Tibial nerve (tissue), 4 donors: ENCODE results near the gene KRAS. TPM values are rescaled to one million over a fixed set of nuclear protein-coding genes. Genes with fewer than 3 reads are reported as not detected.
A peak's percentile ranks its signal among the peaks of the same experiment; 100 is the strongest.

Source experiments
- DNase-seq, 2 donors: peaks; one replicate each; pipeline ENCODE4 v3.0.0-alpha.2; 2019; ENCODE audit warnings: low spot score in 2 of 2
- H3K27ac ChIP-seq, 4 donors: fragments of 200-600 bp; sonication (generic) in 3 of 4; one replicate each; pipeline ENCODE4 v1.5.1; 2017 to 2019; ENCODE audit warnings: mild to moderate bottlenecking in 1 of 4
- H3K27me3 ChIP-seq, 2 donors: fragments of 200-600 bp; sonication (generic) in 1 of 2; one replicate each; pipeline versions ENCODE4 v1.5.1 to v1.6.0; 2017 to 2019
- H3K36me3 ChIP-seq, 3 donors: fragments of 200-600 bp; sonication (generic); one replicate each; pipeline ENCODE4 v1.5.1; 2018 to 2019
- H3K4me1 ChIP-seq, 4 donors: fragments of 200-600 bp; sonication (generic) in 3 of 4; one replicate each; pipeline ENCODE4 v1.5.1; 2017 to 2019
- H3K4me3 ChIP-seq, 4 donors: fragments of 200-600 bp; sonication (generic) in 3 of 4; one replicate each; pipeline ENCODE4 v1.5.1; 2017 to 2019; ENCODE audit warnings: mild to moderate bottlenecking in 1 of 4, moderate library complexity in 1 of 4
- H3K9me3 ChIP-seq, 4 donors: fragments of 200-600 bp; sonication (generic) in 3 of 4; one replicate each; pipeline ENCODE4 v1.5.1; 2017 to 2019
- CTCF ChIP-seq, 5 experiments: fragments of 200-600 bp in 3 of 5; fragments of 450-650 bp in 2 of 5; sonication (generic) in 3 of 5; IDR thresholded peaks; one replicate each; pipeline ENCODE4 v1.5.1; 2016 to 2019; ENCODE audit warnings: antibody characterized with exemption in 5 of 5, mild to moderate bottlenecking in 3 of 5, moderate library complexity in 2 of 5
- EP300 ChIP-seq, 2 donors: sonication (generic); formaldehyde crosslinking; IDR thresholded peaks; one replicate each; pipeline ENCODE4 v1.6.1; 2017; ENCODE audit warnings: antibody characterized with exemption in 2 of 2, mild to moderate bottlenecking in 1 of 2
- POLR2A ChIP-seq, 2 donors: fragments of 450-650 bp; IDR thresholded peaks; one replicate each; pipeline ENCODE4 v1.6.1; 2017; ENCODE audit warnings: antibody characterized with exemption in 2 of 2, mild to moderate bottlenecking in 2 of 2, moderate library complexity in 2 of 2
- WGBS, 2 donors: methylation state at CpG; one replicate each; pipeline ENCODE4 v1.1.5; 2018; 5-methylcytosine and 5-hydroxymethylcytosine counted together
- total RNA-seq, 4 donors: library from RNA; depleted of rRNA; stranded (reverse); fragments of >200 nt; gene quantifications; one replicate each; pipeline ENCODE4 v1.1.0, GENCODE V29; 2016

Gene KRAS
- total RNA-seq, 4 donors from 2014 or later: 19.2 to 36.3 (median 28.0) TPM

GRCh38 chr12:25186038-25186787 is 64.5 kb downstream of the KRAS start:
- no peak for DNase-seq
- TF ChIP-seq EP300 (IDR thresholded peaks at IDR 0.05): no peak
- no peak for TF ChIP-seq POLR2A (IDR thresholded peaks at IDR 0.05)
- no peak for TF ChIP-seq CTCF (IDR thresholded peaks at IDR 0.05)
- Histone ChIP-seq H3K4me3 (peak overlapping the region in 1 of 4 donors; percentile 20), H3K27me3 (no peaks in the 10 kb centered on the region), H3K4me1 (no peaks in the 10 kb centered on the region), H3K36me3 (no peaks in the 10 kb centered on the region), H3K27ac (no peak overlapping the region), H3K9me3 (no peaks in the 10 kb centered on the region)
- 86 to 95% methylated on average over 4 of the region's 4 CpGs for WGBS, 2 donors

GRCh38 chr12:25184132-25184531 is 66.6 kb downstream of the KRAS start:
- WGBS, 2 donors: 48 to 68% methylated on average over 2 of the region's 2 CpGs
- H3K4me3 ChIP-seq: no peak overlapping the region
- no peak overlapping the region for H3K27ac ChIP-seq
- H3K36me3 ChIP-seq: no peaks in the 10 kb centered on the region
- no peaks in the 10 kb centered on the region for H3K27me3 ChIP-seq
- peaks cover 0 to under 1% (median 0%) of the 10 kb centered on the region in 4 donors for H3K9me3 ChIP-seq
- no peak for DNase-seq
- H3K4me1 ChIP-seq: no peaks in the 10 kb centered on the region
- TF ChIP-seq EP300 (IDR thresholded peaks at IDR 0.05) (no peak), POLR2A (IDR thresholded peaks at IDR 0.05) (no peak), CTCF (IDR thresholded peaks at IDR 0.05) (no peak)

GRCh38 chr12:25182765-25183164 is 68.0 kb downstream of the KRAS start:
- H3K27me3 ChIP-seq: no peaks in the 10 kb centered on the region
- no peak overlapping the region for H3K27ac ChIP-seq
- H3K4me1 ChIP-seq: no peaks in the 10 kb centered on the region
- H3K36me3 ChIP-seq: no peaks in the 10 kb centered on the region
- TF ChIP-seq EP300 (IDR thresholded peaks at IDR 0.05) (no peak), POLR2A (IDR thresholded peaks at IDR 0.05) (no peak), CTCF (IDR thresholded peaks at IDR 0.05) (no peak)
- 79 to 82% methylated on average over 3 of the region's 3 CpGs for WGBS, 2 donors
- H3K9me3 ChIP-seq: peaks cover 0 to 8% (median 0%) of the 10 kb centered on the region in 4 donors
- H3K4me3 ChIP-seq: no peak overlapping the region
- no peak for DNase-seq

- no peak for TF ChIP-seq EP300 (IDR thresholded peaks at IDR 0.05)
- TF ChIP-seq CTCF (IDR thresholded peaks at IDR 0.05): no peak
- TF ChIP-seq POLR2A (IDR thresholded peaks at IDR 0.05): no peak
- Histone ChIP-seq H3K4me3 (no peak overlapping the region), H3K27ac (no peak overlapping the region), H3K9me3 (no peaks in the 10 kb centered on the region), H3K36me3 (no peaks in the 10 kb centered on the region), H3K27me3 (no peaks in the 10 kb centered on the region), H3K4me1 (no peaks in the 10 kb centered on the region)
- DNase-seq: no peak
- WGBS, 2 donors: 95% methylated on average over 6 of the region's 6 CpGs
Measured at GRCh38 chr12:25162866-25163265, 87.9 kb downstream of the KRAS start.

- no peaks in the 10 kb centered on the region for H3K36me3 ChIP-seq
- H3K4me3 ChIP-seq: no peak overlapping the region
- no peak for DNase-seq
- no peak overlapping the region for H3K27ac ChIP-seq
- no peaks in the 10 kb centered on the region for H3K9me3 ChIP-seq
- H3K4me1 ChIP-seq: no peaks in the 10 kb centered on the region
- TF ChIP-seq CTCF (IDR thresholded peaks at IDR 0.05) (no peak), EP300 (IDR thresholded peaks at IDR 0.05) (no peak), POLR2A (IDR thresholded peaks at IDR 0.05) (no peak)
- no peaks in the 10 kb centered on the region for H3K27me3 ChIP-seq
- WGBS, 2 donors: 91% methylated on average over 4 of the region's 4 CpGs
Measured at GRCh38 chr12:25156061-25156460, 94.7 kb downstream of the KRAS start.
